HEK293T (cell line): ENCODE results near the gene RENBP.

ENCODE experiments used
- BHLHE40 ChIP-seq: fragments of 450-650 bp; IDR thresholded peaks from 2 replicates; pipeline ENCODE4 v1.6.1; 2016; ENCODE audit warnings: mild to moderate bottlenecking, moderate library complexity, borderline replicate concordance
- CTBP1 ChIP-seq: fragments of 450-650 bp; IDR thresholded peaks from 2 replicates; pipeline ENCODE4 v1.6.1; 2016; ENCODE audit warnings: borderline replicate concordance
- ELF4 ChIP-seq: fragments of 450-650 bp; IDR thresholded peaks from 2 replicates; pipeline ENCODE4 v1.6.1; 2017; ENCODE audit warnings: antibody characterized with exemption
- FOXK2 ChIP-seq: fragments of 450-650 bp; IDR thresholded peaks from 2 replicates; pipeline ENCODE4 v1.6.1; 2016; ENCODE audit warnings: mild to moderate bottlenecking
- HDGF ChIP-seq: fragments of 450-650 bp; IDR thresholded peaks from 2 replicates; pipeline ENCODE4 v1.6.1; 2017; ENCODE audit warnings: antibody characterized with exemption, borderline replicate concordance
- SUZ12 ChIP-seq: fragments of 450-650 bp; IDR thresholded peaks from 2 replicates; pipeline ENCODE4 v1.6.1; 2016; ENCODE audit warnings: mild to moderate bottlenecking
- TARDBP ChIP-seq: fragments of 450-650 bp; IDR thresholded peaks from 2 replicates; pipeline ENCODE4 v1.6.1; 2016

GRCh38 chrX:153928846-153929245, 15.6 kb downstream of the RENBP start:
- TF ChIP-seq ELF4 (no peak), SUZ12 (no peak), TARDBP (no peak), HDGF (no peak), FOXK2 (no peak), CTBP1 (no peak), BHLHE40 (no peak)
